PC-3 (cell line): ENCODE data around the gene TRMT6. TPM values are rescaled to one million over a fixed set of nuclear protein-coding genes. Genes with fewer than 3 reads are reported as not detected.

Experiments used
- ATAC-seq: fragments of 200-7000 bp; cut with Tn5 transposase; 2 replicates; pipeline ENCODE4 v1.9.1; 2020; ENCODE audit warnings: mild to moderate bottlenecking, moderate library complexity
- BruUV-seq: library from RNA; stranded (reverse); fragments of 400-500 nt; replicated peaks from 2 replicates; lab custom pipeline; 2021; lab: Mats Ljungman, UMichigan
- CTCF ChIA-PET: fragments of 300-600 bp; sonication (Branson Sonifier 250); formaldehyde crosslinking; loops from one replicate; lab custom pipeline; 2022; ENCODE audit warnings: antibody characterized with exemption; lab: Charles Lee
- POLR2A ChIA-PET: fragments of 300-600 bp; sonication (Branson Sonifier 250); formaldehyde crosslinking; loops from one replicate; lab custom pipeline; 2022; ENCODE audit warnings: antibody characterized with exemption; ENCODE audit not compliant: unreplicated experiment; lab: Charles Lee
- DNase-seq: peaks from one replicate; pipeline ENCODE4 v3.0.0-alpha.2; 2015
- H2AFZ ChIP-seq: fragments of 300-600 bp; sonication (generic); 2 replicates; pipeline ENCODE4 v1.6.0; 2016; ENCODE audit warnings: antibody characterized with exemption, low read length
- H3F3A ChIP-seq: fragments of 300-600 bp; sonication (generic); one replicate; pipeline ENCODE4 v1.6.0; 2017; ENCODE audit warnings: antibody characterized with exemption, low read length, control low read depth, mild to moderate bottlenecking; ENCODE audit not compliant: unreplicated experiment
- H3K27ac ChIP-seq: fragments of 300-600 bp; sonication (generic); 2 replicates; pipeline ENCODE4 v1.5.1; 2016; ENCODE audit warnings: mild to moderate bottlenecking, low read length
- H3K27me3 ChIP-seq: fragments of 300-600 bp; sonication (generic); 2 replicates; pipeline ENCODE4 v1.6.1; 2016; ENCODE audit warnings: low read length, mixed read lengths
- H3K36me3 ChIP-seq: fragments of 300-600 bp; sonication (generic); 2 replicates; pipeline ENCODE4 v1.6.1; 2016; ENCODE audit warnings: low read depth, mixed run types, low read length, mixed read lengths
- H3K4me1 ChIP-seq: fragments of 300-600 bp; sonication (generic); 2 replicates; pipeline ENCODE4 v1.5.1; 2016; ENCODE audit warnings: low read length; ENCODE audit not compliant: insufficient read depth
- H3K4me2 ChIP-seq: fragments of 300-600 bp; sonication (generic); 2 replicates; pipeline ENCODE4 v1.6.0; 2016; ENCODE audit warnings: low read length
- H3K4me3 ChIP-seq: fragments of 300-600 bp; sonication (generic); 2 replicates; pipeline ENCODE4 v1.5.1; 2016; ENCODE audit warnings: mild to moderate bottlenecking, low read length, mixed read lengths
- H3K79me2 ChIP-seq: fragments of 300-600 bp; sonication (generic); 2 replicates; pipeline ENCODE4 v1.6.1; 2017; ENCODE audit warnings: low read length, mixed read lengths
- H3K9ac ChIP-seq: fragments of 300-600 bp; sonication (generic); 2 replicates; pipeline ENCODE4 v1.6.0; 2016; ENCODE audit warnings: mild to moderate bottlenecking, low read length
- H3K9me2 ChIP-seq: fragments of 300-600 bp; sonication (generic); replicated peaks from 2 replicates; pipeline ENCODE4 v1.6.1; 2016; ENCODE audit warnings: mixed run types, low read length, mixed read lengths
- H3K9me3 ChIP-seq: fragments of 300-600 bp; sonication (generic); 2 replicates; pipeline ENCODE4 v1.6.1; 2016; ENCODE audit warnings: low read length, mixed read lengths
- H4K20me1 ChIP-seq: fragments of 300-600 bp; sonication (generic); 2 replicates; pipeline ENCODE4 v1.6.1; 2016; ENCODE audit warnings: low read length, mixed read lengths
- EZH2 ChIP-seq: fragments of 300-600 bp; sonication (generic); IDR thresholded peaks from one replicate; pipeline ENCODE4 v1.6.1; 2017; ENCODE audit warnings: antibody characterized with exemption, mild to moderate bottlenecking, low read length; ENCODE audit not compliant: unreplicated experiment
- EZH2phosphoT487 ChIP-seq: fragments of 300-600 bp; sonication (generic); IDR thresholded peaks from 2 replicates; pipeline ENCODE4 v1.6.1; 2018; ENCODE audit warnings: mild to moderate bottlenecking, antibody characterized with exemption, low read length, borderline replicate concordance
- intact Hi-C: fragments of 100-400 bp; cut with micrococcal nuclease; formaldehyde crosslinking; loops from 2 replicates; pipeline ENCODE4 v1.9.0; 2023
- total RNA-seq: library from RNA; depleted of rRNA; stranded (reverse); fragments of >200 nt; gene quantifications from 2 replicates; pipeline ENCODE4 v1.2.3, GENCODE V29; 2014
- TF ChIP-seq, protein P1 (sequence below): fragments of 300-600 bp; sonication (generic); conservative IDR thresholded peaks from 2 replicates; pipeline ENCODE4 v1.5.1; 2017; ENCODE audit warnings: antibody characterized with exemption, low read depth, mild to moderate bottlenecking, low read length

Gene TRMT6
- total RNA-seq, 1 experiment from 2014 or later = 44.0 TPM

DNA sequence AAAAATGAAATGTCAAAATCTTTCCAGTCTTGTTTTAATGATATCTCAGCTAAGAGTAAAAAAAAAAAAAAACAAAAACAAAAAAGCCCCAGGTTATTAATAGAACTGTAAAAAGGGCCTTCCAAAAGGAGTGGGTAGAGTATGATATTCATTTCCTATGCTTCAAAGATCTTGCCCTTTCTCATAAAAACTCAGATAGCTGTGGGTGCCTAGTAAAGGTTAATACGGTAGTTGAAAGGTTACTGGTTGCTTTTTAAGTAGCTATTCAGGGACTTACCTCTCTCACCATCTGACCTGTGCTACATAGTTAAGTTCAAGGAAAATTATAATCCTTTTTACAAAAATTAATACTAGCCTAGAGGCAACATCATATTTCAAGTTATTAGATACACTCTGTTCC lies 14.9 kb downstream of the TRMT6 start:
- Histone ChIP-seq H3K27ac (no peak overlapping the region), H3K9me2 (no peaks in the 10 kb centered on the region), H3K27me3 (no peaks in the 10 kb centered on the region), H3K79me2 (no peaks in the 10 kb centered on the region), H3K4me1 (no peaks in the 10 kb centered on the region), H4K20me1 (no peaks in the 10 kb centered on the region), H3K9me3 (no peaks in the 10 kb centered on the region), H3F3A (no peaks in the 10 kb centered on the region), H3K4me3 (no peak overlapping the region), H3K4me2 (no peak overlapping the region), H3K9ac (no peak overlapping the region), H2AFZ (no peak overlapping the region), H3K36me3 (peaks cover 18% of the 10 kb centered on the region)
- intact Hi-C loops = no loop called here
- ChIA-PET CTCF (interaction anchor here (1.4 kb wide), 1 partner anchor 407 kb away, joined by 4 read pairs; no protein-coding TSS in a partner anchor), POLR2A (interaction anchor here (0.5 kb wide), 1 partner anchor 331 kb away, joined by 8 read pairs; no protein-coding TSS in a partner anchor)
- ATAC-seq (no peak), DNase-seq (no peak)
- TF ChIP-seq, protein P1, sequence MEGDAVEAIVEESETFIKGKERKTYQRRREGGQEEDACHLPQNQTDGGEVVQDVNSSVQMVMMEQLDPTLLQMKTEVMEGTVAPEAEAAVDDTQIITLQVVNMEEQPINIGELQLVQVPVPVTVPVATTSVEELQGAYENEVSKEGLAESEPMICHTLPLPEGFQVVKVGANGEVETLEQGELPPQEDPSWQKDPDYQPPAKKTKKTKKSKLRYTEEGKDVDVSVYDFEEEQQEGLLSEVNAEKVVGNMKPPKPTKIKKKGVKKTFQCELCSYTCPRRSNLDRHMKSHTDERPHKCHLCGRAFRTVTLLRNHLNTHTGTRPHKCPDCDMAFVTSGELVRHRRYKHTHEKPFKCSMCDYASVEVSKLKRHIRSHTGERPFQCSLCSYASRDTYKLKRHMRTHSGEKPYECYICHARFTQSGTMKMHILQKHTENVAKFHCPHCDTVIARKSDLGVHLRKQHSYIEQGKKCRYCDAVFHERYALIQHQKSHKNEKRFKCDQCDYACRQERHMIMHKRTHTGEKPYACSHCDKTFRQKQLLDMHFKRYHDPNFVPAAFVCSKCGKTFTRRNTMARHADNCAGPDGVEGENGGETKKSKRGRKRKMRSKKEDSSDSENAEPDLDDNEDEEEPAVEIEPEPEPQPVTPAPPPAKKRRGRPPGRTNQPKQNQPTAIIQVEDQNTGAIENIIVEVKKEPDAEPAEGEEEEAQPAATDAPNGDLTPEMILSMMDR = no peak
- TF ChIP-seq EZH2phosphoT487 (no peak), EZH2 (no peak)
- no TSS peak for BruUV-seq

GRCh38 chr20:5933802-5934436 lies 16.4 kb downstream of the TRMT6 start:
- Histone ChIP-seq H3K79me2 (no peaks in the 10 kb centered on the region), H3K36me3 (peaks cover 8% of the 10 kb centered on the region), H3K4me1 (no peaks in the 10 kb centered on the region), H3K9me2 (no peaks in the 10 kb centered on the region), H3F3A (no peaks in the 10 kb centered on the region), H3K27ac (no peak overlapping the region), H3K4me2 (no peak overlapping the region), H3K9me3 (no peaks in the 10 kb centered on the region), H3K9ac (no peak overlapping the region), H2AFZ (no peak overlapping the region), H3K4me3 (no peak overlapping the region), H3K27me3 (0 out of 2 replicates have a peak, but pooled peaks cover 4% of the 10 kb centered on the region), H4K20me1 (no peaks in the 10 kb centered on the region)
- intact Hi-C loops = loop anchor here (1.0 to 5.0 kb wide), 4 partner anchors 127 to 405 kb away; no protein-coding TSS in a partner anchor
- ChIA-PET POLR2A (interaction anchor here (0.6 kb wide), 1 partner anchor 362 kb away, joined by 4 read pairs; no protein-coding TSS in a partner anchor), CTCF (interaction anchor here (0.6 kb wide), 1 partner anchor 838 kb away, joined by 3 read pairs; no protein-coding TSS in a partner anchor)
- no TSS peak for BruUV-seq
- ATAC-seq = peak; percentile 86
- TF ChIP-seq EZH2phosphoT487 = no peak
- TF ChIP-seq, protein P1 = peak; percentile 78
- DNase-seq = peak; percentile 62

- H3K36me3 ChIP-seq = peaks cover under 1% of the 10 kb centered on the region; the same call in 1 of the 2 replicates
- H3F3A ChIP-seq = no peaks in the 10 kb centered on the region
- H3K4me3 ChIP-seq = no peak overlapping the region
- ChIA-PET POLR2A (no interaction called here), CTCF (interaction anchor here (0.9 kb wide), 1 partner anchor 403 kb away, joined by 3 read pairs; no protein-coding TSS in a partner anchor)
- no peak overlapping the region for H3K27ac ChIP-seq
- no peaks in the 10 kb centered on the region for H4K20me1 ChIP-seq
- no peak for DNase-seq
- no peaks in the 10 kb centered on the region for H3K79me2 ChIP-seq
- H2AFZ ChIP-seq = no peak overlapping the region
- H3K9me3 ChIP-seq = no peaks in the 10 kb centered on the region
- H3K9me2 ChIP-seq = no peaks in the 10 kb centered on the region
- BruUV-seq = no TSS peak
- no peak overlapping the region for H3K4me2 ChIP-seq
- no peaks in the 10 kb centered on the region for H3K4me1 ChIP-seq
- no peak overlapping the region for H3K9ac ChIP-seq
- peaks cover 13% of the 10 kb centered on the region; the same call in 1 of the 2 replicates for H3K27me3 ChIP-seq
- intact Hi-C loops = loop anchor here (5.0 kb wide), 3 partner anchors 125 to 365 kb away; no protein-coding TSS in a partner anchor
- no peak for TF ChIP-seq EZH2
- no peak for TF ChIP-seq EZH2phosphoT487
- TF ChIP-seq, protein P1 = no peak
- ATAC-seq = no peak
Measured at GRCh38 chr20:5932796-5933195, 17.5 kb downstream of the TRMT6 start.
